ENCODE results near the gene NFYC. TPM values are rescaled to one million over a fixed set of nuclear protein-coding genes. Genes with fewer than 3 reads are reported as not detected.

Gene NFYC
- total RNA-seq, 4 donors from 2014 or later, result 45.3 to 58.6 (median 57.4) TPM

DNA sequence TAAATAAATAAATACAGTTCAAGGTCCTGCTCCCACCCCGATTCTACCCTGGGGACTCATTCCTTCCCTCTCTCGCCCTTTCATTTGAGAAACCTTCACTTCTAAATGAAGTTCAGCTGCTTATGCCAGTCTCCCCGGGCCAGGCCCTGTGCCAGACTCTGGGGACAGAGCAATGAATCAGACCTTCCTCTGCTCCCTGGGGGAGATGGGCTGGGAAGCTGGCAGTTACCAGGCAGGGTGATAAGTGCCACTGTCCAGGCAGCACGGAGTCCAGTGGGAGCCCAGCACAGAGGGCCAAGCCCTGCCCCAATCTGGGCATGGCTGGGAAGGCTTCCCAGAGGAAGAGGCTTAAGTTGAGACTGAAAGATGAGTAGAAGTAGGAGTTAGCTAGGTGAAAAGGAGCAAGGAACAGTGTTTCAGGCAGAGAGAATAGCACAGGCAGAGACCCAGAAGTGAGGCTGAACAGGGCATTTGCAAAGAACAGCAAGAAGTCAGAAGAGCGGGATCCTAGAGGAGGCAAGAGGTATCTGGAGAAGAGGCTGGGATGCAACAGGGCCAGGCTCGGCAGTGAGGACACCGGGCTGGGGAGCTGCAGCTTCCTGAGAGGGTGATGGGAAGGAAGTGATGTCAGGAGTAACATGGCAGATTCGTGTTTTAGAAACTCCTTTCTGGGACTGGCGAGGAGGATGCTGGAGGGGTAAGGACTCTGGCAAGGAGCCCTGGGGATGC, 105.6 kb downstream of the NFYC start:
- Histone ChIP-seq H3K4me3 (no peak overlapping the region), H3K9me3 (no peaks in the 10 kb centered on the region), H3K36me3 (no peaks in the 10 kb centered on the region), H3K27ac (peak overlapping the region; percentile 68 to 81 (median 75)), H3K27me3 (no peaks in the 10 kb centered on the region), H3K4me1 (peaks cover 62 to 70% of the 10 kb centered on the region in 2 donors)
- no peak for TF ChIP-seq POLR2A (IDR thresholded peaks at IDR 0.05)
- TF ChIP-seq, protein P1, sequence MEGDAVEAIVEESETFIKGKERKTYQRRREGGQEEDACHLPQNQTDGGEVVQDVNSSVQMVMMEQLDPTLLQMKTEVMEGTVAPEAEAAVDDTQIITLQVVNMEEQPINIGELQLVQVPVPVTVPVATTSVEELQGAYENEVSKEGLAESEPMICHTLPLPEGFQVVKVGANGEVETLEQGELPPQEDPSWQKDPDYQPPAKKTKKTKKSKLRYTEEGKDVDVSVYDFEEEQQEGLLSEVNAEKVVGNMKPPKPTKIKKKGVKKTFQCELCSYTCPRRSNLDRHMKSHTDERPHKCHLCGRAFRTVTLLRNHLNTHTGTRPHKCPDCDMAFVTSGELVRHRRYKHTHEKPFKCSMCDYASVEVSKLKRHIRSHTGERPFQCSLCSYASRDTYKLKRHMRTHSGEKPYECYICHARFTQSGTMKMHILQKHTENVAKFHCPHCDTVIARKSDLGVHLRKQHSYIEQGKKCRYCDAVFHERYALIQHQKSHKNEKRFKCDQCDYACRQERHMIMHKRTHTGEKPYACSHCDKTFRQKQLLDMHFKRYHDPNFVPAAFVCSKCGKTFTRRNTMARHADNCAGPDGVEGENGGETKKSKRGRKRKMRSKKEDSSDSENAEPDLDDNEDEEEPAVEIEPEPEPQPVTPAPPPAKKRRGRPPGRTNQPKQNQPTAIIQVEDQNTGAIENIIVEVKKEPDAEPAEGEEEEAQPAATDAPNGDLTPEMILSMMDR (IDR thresholded peaks at IDR 0.05 in 4 of 5, conservative IDR thresholded peaks at IDR 0.05 in 1 of 5), result no peak
- DNase-seq (peak; percentile 81 to 95), ATAC-seq (peak; percentile 91 to 94)
- intact Hi-C loops (cut with DNase I; ENCODE audit: low total_unique reads) (loop anchor here (5.0 kb wide), 1 partner anchor 65 kb away; the partner anchor contains the start of gene CITED4), in situ Hi-C loops (cut with MboI; ENCODE audit: low sequenced_read_pairs in 4 of 4) (no loop called here)

DNA sequence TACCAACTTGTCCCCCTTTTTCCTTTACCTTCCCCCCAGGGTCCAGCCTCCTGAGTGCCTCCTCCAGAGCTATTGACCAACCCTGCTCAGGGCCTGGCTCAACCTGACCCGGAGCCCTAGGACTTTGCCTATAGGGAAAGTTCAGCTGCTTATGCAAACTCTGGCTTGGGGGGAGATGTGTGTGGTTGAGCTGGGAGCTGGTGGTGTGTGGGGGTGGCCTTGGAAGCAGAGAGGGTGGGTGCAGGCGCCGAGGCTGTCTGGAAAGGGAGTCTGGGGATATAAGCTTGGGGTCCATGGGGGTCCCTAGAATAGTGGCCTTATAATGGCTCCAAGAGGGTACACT, 106.1 kb downstream of the NFYC start:
- TF ChIP-seq, protein P1 (IDR thresholded peaks at IDR 0.05 in 4 of 5, conservative IDR thresholded peaks at IDR 0.05 in 1 of 5), result no peak
- no peak for TF ChIP-seq POLR2A (IDR thresholded peaks at IDR 0.05)
- Histone ChIP-seq H3K4me3 (no peak overlapping the region), H3K9me3 (no peaks in the 10 kb centered on the region), H3K36me3 (no peaks in the 10 kb centered on the region), H3K4me1 (peaks cover 63 to 69% of the 10 kb centered on the region in 2 donors), H3K27ac (peak overlapping the region; percentile 68 to 81 (median 75)), H3K27me3 (no peaks in the 10 kb centered on the region)
- DNase-seq, result no peak
- in situ Hi-C loops (cut with MboI; ENCODE audit: low sequenced_read_pairs in 4 of 4), result no loop called here
- no peak for ATAC-seq
- intact Hi-C loops (cut with DNase I; ENCODE audit: low total_unique reads), result loop anchor here (5.0 kb wide), 1 partner anchor 65 kb away; the partner anchor contains the start of gene CITED4

DNA sequence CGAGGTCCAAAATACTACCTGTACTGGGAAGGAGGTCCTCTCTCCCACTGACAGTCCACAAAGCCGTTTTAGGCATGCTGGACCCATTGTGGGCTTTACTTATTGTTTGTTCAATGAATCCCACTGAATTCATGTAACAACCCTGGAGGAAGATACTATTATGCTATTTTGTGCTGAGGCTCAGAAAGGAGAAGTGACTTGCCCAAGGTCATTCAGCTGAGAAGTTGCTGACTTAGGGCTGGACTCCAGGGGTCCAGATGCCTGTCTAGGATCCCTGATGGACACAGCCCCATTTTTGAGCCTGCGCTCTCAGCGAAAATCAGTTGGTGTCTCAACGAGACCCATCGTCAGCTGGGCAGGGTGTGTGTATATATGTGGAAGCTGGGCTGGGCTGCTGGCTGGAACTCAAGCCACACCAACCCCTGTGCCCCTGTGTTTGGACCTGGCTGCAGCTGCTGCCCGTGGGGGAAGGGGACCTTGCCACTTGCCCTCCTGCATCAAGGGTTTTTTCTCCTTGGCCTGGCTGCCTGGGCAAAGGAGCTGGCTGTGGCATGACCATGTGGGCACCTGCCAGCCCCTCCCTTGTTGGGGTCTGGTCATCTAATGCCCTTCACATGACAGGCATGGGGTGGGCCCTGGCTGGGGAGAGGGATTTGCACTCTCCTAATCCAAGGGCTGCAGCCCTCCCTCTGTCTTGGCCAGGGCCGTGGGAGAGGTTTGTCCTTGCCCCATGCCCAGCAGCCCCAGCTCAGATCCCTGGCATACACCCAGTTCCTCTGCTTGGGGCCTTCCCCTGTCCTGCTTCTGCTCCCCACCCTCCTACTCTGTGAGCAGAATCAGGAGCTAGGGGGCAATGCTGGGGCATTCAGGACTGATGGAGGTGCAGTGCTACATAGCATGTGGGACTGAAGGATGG, 107.1 kb downstream of the NFYC start:
- no peak for ATAC-seq
- no peak overlapping the region for H3K4me3 ChIP-seq
- intact Hi-C loops (cut with DNase I; ENCODE audit: low total_unique reads) (loop anchor here (5.0 kb wide), 1 partner anchor 64 kb away; the partner anchor contains the start of gene CITED4), in situ Hi-C loops (cut with MboI; ENCODE audit: low sequenced_read_pairs in 4 of 4) (no loop called here)
- TF ChIP-seq, protein P1 (IDR thresholded peaks at IDR 0.05 in 4 of 5, conservative IDR thresholded peaks at IDR 0.05 in 1 of 5), result no peak
- no peak for TF ChIP-seq POLR2A (IDR thresholded peaks at IDR 0.05)
- H3K9me3 ChIP-seq, result no peaks in the 10 kb centered on the region
- H3K27me3 ChIP-seq, result no peaks in the 10 kb centered on the region
- H3K36me3 ChIP-seq, result no peaks in the 10 kb centered on the region
- H3K27ac ChIP-seq, result peak overlapping the region in 3 of 4 donors; percentile 71 to 81 (median 79)
- peaks cover 63 to 69% of the 10 kb centered on the region in 2 donors for H3K4me1 ChIP-seq
- no peak for DNase-seq

DNA sequence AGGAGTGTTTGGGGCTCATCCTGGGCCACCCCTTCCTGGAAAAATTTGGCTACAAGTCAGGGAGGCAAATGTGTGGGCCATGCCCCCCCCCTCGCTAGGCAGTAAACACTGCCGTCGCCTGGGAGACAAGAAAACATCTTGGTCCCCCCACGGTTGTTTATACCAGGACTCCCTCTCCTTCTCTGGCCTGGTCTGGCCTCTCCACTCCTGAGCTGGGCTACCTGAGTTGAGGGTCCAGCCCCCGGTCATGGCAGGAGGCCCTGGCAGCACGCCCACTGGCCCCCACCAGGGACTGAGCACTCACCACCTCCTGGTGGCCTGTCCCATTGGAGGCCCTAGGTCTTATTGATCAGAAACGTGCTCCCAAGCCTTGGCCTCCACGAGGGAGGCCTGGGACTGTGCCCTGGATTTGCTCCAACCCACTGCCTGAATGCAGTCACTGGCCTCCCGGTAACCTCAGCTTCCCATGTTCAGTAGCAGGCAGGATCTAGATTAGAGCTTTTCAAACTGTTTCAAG, 107.9 kb downstream of the NFYC start:
- no peak overlapping the region for H3K4me3 ChIP-seq
- H3K4me1 ChIP-seq, result peaks cover 63 to 69% of the 10 kb centered on the region in 2 donors
- no peak for ATAC-seq
- intact Hi-C loops (cut with DNase I; ENCODE audit: low total_unique reads), result loop anchor here (5.0 kb wide), 1 partner anchor 63 kb away; the partner anchor contains the start of gene CITED4
- no peaks in the 10 kb centered on the region for H3K27me3 ChIP-seq
- no peaks in the 10 kb centered on the region for H3K36me3 ChIP-seq
- TF ChIP-seq POLR2A (IDR thresholded peaks at IDR 0.05), result no peak
- TF ChIP-seq, protein P1 (IDR thresholded peaks at IDR 0.05 in 4 of 5, conservative IDR thresholded peaks at IDR 0.05 in 1 of 5), result no peak
- peak overlapping the region in 2 of 4 donors; percentile 28 to 81 for H3K27ac ChIP-seq
- in situ Hi-C loops (cut with MboI; ENCODE audit: low sequenced_read_pairs in 4 of 4), result no loop called here
- no peaks in the 10 kb centered on the region for H3K9me3 ChIP-seq
- peak in 1 of 2 donors; percentile 40 for DNase-seq
